ENCODE data around the gene ZNF407. TPM values are rescaled to one million over a fixed set of nuclear protein-coding genes. Genes with fewer than 3 reads are reported as not detected.

Gene ZNF407
- total and polyA plus RNA-seq, 2 donors = 5.1 to 9.7 TPM

DNA sequence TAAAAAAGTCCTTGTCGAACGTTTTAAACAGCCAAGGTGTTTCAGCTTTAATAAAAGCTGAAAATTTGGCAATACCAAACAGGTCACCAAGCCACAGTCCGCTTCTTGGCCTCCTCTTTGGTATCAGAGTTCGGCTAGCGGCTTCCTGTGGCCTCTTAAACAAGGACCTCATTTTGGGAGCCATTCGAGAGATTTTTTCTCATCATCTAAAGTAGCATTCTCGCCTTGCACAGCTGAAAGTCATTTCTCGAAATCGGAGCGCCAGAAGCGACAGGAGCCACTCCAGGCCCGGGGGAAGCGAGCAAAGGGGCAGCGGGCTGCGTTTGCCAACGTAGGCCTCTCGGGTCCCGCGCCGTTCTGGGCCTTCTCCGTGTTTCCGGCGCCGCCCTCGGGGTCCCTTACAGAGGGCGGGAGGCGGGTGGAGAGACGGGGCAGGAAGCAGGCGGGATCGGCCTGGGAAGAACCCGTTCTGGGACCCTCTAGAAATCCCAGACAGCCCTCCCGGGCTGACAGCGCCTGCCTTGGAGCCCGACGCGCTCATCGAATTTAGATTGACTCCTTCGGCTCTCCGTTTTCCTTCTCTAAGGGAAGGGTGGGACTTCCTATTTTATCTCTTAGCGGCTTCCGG is 522 bp upstream of the ZNF407 start:
- peak overlapping the region; percentile 95 to 97 for H3K27ac ChIP-seq (ENCODE audit: low read depth in 1 of 2, low read length in 1 of 2)
- H3K27me3 ChIP-seq (ENCODE audit: control insufficient read depth in 2 of 2, insufficient read depth in 1 of 2, low read length in 1 of 2) = no peaks in the 10 kb centered on the region
- WGBS = under 1% methylated on average over 41 of the region's 41 CpGs
- H3K9me3 ChIP-seq (ENCODE audit: control insufficient read depth in 2 of 2, insufficient read depth in 1 of 2, low read length in 1 of 2) = peaks cover 0 to 3% of the 10 kb centered on the region in 2 donors
- H3K4me1 ChIP-seq (ENCODE audit: control insufficient read depth in 2 of 2, insufficient read depth in 2 of 2, low read length in 2 of 2) = peaks cover 11 to 13% of the 10 kb centered on the region in 2 donors
- peak overlapping the region; percentile 92 to 96 for H3K4me3 ChIP-seq (ENCODE audit: low read length in 2 of 2)
- H3K36me3 ChIP-seq (ENCODE audit: control insufficient read depth in 2 of 2, insufficient read depth in 2 of 2, low read length in 1 of 2) = peaks cover 0 to 15% of the 10 kb centered on the region in 2 donors
- DNase-seq (ENCODE audit: low read depth in 6 of 9, low spot score in 9 of 9) = peak in 3 of 9 donors; percentile 57 to 76 (median 73)

DNA sequence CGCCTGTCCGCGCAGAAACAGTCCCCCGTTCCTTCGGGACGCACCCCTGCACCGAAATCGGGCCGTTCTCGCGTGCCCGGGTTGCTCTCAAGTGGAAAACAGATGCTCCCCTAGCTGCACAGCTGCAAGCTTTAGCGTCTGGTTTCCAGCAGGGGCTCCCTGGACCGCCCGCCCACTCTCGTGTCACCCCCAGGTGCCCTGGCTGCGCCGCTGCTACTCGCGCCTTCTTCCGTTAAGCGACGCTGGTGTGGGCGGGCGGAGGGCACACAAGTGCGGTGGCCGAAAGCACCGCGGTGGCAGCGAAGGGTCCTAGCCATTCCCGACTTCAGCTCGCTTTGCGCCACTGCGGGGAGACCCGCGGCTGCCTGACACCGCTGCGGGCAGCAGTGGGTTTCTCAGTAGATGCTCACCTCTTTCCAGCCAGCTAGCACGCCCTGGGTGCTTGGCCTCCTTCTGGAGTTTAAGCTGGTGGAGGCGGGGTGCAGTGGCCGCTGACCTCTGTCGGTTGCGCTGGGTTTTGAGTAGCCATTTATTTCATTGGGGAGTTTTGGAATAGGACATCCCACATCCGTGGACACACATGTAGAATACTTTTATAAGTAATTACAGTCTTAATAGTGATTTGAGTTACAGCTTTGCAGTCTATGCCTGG is 806 bp downstream of the ZNF407 start:
- no peaks in the 10 kb centered on the region for H3K27me3 ChIP-seq (ENCODE audit: control insufficient read depth in 2 of 2, insufficient read depth in 1 of 2, low read length in 1 of 2)
- H3K9me3 ChIP-seq (ENCODE audit: control insufficient read depth in 2 of 2, insufficient read depth in 1 of 2, low read length in 1 of 2) = peaks cover 0 to 3% of the 10 kb centered on the region in 2 donors
- peaks cover 0 to 8% of the 10 kb centered on the region in 2 donors for H3K36me3 ChIP-seq (ENCODE audit: control insufficient read depth in 2 of 2, insufficient read depth in 2 of 2, low read length in 1 of 2)
- under 1% methylated on average over 44 of the region's 44 CpGs for WGBS
- DNase-seq (ENCODE audit: low read depth in 6 of 9, low spot score in 9 of 9) = peak; percentile 17 to 87 (median 60)
- peak overlapping the region; percentile 95 to 97 for H3K27ac ChIP-seq (ENCODE audit: low read depth in 1 of 2, low read length in 1 of 2)
- peaks cover 11 to 13% of the 10 kb centered on the region in 2 donors for H3K4me1 ChIP-seq (ENCODE audit: control insufficient read depth in 2 of 2, insufficient read depth in 2 of 2, low read length in 2 of 2)
- peak overlapping the region; percentile 92 to 96 for H3K4me3 ChIP-seq (ENCODE audit: low read length in 2 of 2)

DNA sequence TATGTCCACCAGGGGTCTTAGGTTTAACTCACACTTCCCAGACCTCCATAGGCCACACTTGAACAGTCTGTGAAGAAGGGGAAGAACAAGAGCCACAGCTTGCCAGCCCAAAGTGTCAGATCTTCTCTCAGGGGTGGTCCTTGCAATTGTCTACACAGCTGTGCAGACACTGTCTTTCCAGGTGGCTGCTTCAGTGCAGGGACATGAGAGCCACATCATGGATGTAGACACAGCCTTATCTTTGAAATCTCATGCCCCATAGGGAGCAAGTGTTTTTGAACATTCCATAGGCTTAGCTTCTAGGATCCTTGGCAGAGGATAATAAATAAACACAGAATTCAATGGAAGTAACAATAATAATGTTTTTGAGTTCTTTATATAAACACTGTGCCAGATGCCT is 6.7 kb downstream of the ZNF407 start:
- H3K4me3 ChIP-seq (ENCODE audit: low read length in 2 of 2) = no peak overlapping the region
- peak in 1 of 9 donors; percentile 51 for DNase-seq (ENCODE audit: low read depth in 6 of 9, low spot score in 9 of 9)
- H3K36me3 ChIP-seq (ENCODE audit: control insufficient read depth in 2 of 2, insufficient read depth in 2 of 2, low read length in 1 of 2) = no peaks in the 10 kb centered on the region
- no peak overlapping the region for H3K27ac ChIP-seq (ENCODE audit: low read depth in 1 of 2, low read length in 1 of 2)
- H3K9me3 ChIP-seq (ENCODE audit: control insufficient read depth in 2 of 2, insufficient read depth in 1 of 2, low read length in 1 of 2) = no peaks in the 10 kb centered on the region
- no peaks in the 10 kb centered on the region for H3K27me3 ChIP-seq (ENCODE audit: control insufficient read depth in 2 of 2, insufficient read depth in 1 of 2, low read length in 1 of 2)
- peaks cover 4 to 5% of the 10 kb centered on the region in 2 donors for H3K4me1 ChIP-seq (ENCODE audit: control insufficient read depth in 2 of 2, insufficient read depth in 2 of 2, low read length in 2 of 2)

DNA sequence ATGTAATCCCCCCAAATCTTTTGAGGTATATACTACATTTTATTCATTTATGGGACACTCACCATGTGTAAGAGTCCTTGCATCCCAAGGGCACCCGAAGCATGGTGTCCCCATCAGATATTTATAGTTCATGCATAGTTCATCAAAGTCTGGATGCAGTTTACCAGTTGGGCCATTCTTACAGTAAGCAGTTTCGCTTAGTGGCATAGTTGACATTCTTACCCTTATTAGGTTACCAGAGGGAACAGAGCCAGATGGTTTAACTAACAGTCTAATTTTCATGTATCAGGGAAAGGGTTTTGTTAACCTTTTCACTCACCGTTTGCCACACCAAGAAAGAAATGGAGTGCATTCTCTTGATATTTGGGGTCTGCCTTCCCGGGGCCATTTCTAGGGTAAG is 7.1 kb downstream of the ZNF407 start:
- H3K27ac ChIP-seq (ENCODE audit: low read depth in 1 of 2, low read length in 1 of 2) = no peak overlapping the region
- no peak overlapping the region for H3K4me3 ChIP-seq (ENCODE audit: low read length in 2 of 2)
- no peaks in the 10 kb centered on the region for H3K9me3 ChIP-seq (ENCODE audit: control insufficient read depth in 2 of 2, insufficient read depth in 1 of 2, low read length in 1 of 2)
- H3K27me3 ChIP-seq (ENCODE audit: control insufficient read depth in 2 of 2, insufficient read depth in 1 of 2, low read length in 1 of 2) = no peaks in the 10 kb centered on the region
- WGBS = 93% methylated on average over 4 of the region's 4 CpGs
- H3K4me1 ChIP-seq (ENCODE audit: control insufficient read depth in 2 of 2, insufficient read depth in 2 of 2, low read length in 2 of 2) = peaks cover 3% of the 10 kb centered on the region in 2 donors
- no peak for DNase-seq (ENCODE audit: low read depth in 6 of 9, low spot score in 9 of 9)
- H3K36me3 ChIP-seq (ENCODE audit: control insufficient read depth in 2 of 2, insufficient read depth in 2 of 2, low read length in 1 of 2) = no peaks in the 10 kb centered on the region

DNA sequence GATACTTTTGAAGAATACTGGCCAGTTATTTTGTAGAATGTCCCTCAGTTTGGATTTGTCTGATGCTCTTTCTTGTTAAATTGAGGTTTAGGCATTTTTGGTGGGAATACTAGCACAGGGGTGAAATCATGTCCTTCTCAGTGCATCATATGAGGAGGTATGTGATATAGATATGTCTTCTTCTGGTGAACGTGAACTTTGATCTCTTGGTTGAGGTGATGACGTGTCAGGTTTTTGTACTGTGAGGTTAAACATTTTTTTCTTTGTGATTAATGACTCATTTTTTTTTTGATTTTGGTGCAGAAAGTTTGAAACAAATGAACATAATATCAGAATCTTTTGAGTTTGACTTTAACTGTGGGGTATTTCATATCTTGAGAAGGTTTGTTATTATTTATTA is 11.0 kb downstream of the ZNF407 start:
- no peak overlapping the region for H3K4me3 ChIP-seq (ENCODE audit: low read length in 2 of 2)
- 97% methylated on average over 2 of the region's 2 CpGs for WGBS
- H3K27ac ChIP-seq (ENCODE audit: low read depth in 1 of 2, low read length in 1 of 2) = no peak overlapping the region
- H3K36me3 ChIP-seq (ENCODE audit: control insufficient read depth in 2 of 2, insufficient read depth in 2 of 2, low read length in 1 of 2) = no peaks in the 10 kb centered on the region
- peaks cover 0 to 3% of the 10 kb centered on the region in 2 donors for H3K4me1 ChIP-seq (ENCODE audit: control insufficient read depth in 2 of 2, insufficient read depth in 2 of 2, low read length in 2 of 2)
- no peak for DNase-seq (ENCODE audit: low read depth in 6 of 9, low spot score in 9 of 9)
- H3K9me3 ChIP-seq (ENCODE audit: control insufficient read depth in 2 of 2, insufficient read depth in 1 of 2, low read length in 1 of 2) = no peaks in the 10 kb centered on the region
- no peaks in the 10 kb centered on the region for H3K27me3 ChIP-seq (ENCODE audit: control insufficient read depth in 2 of 2, insufficient read depth in 1 of 2, low read length in 1 of 2)

DNA sequence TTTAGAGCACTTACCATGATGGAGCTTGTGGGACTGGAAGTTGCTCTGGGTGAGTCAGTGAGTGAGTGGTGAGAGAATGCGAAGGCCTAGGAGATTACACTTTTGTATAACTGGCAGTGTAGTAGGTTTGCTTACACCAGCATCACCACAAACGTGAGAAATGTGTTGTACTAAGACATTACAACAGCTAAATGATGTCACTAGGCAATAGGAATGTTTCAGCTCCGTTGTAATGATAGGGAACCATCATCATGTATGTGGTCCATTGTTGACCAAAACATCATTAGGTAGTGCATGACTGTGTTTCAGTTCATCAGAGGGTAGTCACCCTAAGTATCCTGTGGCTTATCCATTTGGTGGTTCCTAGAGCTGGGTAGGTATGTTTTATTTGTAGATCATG is 11.9 kb downstream of the ZNF407 start:
- Histone ChIP-seq H3K4me3 (ENCODE audit: low read length in 2 of 2) (no peak overlapping the region), H3K9me3 (ENCODE audit: control insufficient read depth in 2 of 2, insufficient read depth in 1 of 2, low read length in 1 of 2) (no peaks in the 10 kb centered on the region), H3K27me3 (ENCODE audit: control insufficient read depth in 2 of 2, insufficient read depth in 1 of 2, low read length in 1 of 2) (no peaks in the 10 kb centered on the region), H3K4me1 (ENCODE audit: control insufficient read depth in 2 of 2, insufficient read depth in 2 of 2, low read length in 2 of 2) (no peaks in the 10 kb centered on the region), H3K36me3 (ENCODE audit: control insufficient read depth in 2 of 2, insufficient read depth in 2 of 2, low read length in 1 of 2) (no peaks in the 10 kb centered on the region), H3K27ac (ENCODE audit: low read depth in 1 of 2, low read length in 1 of 2) (no peak overlapping the region)
- WGBS = 96% methylated on average over 3 of the region's 3 CpGs
- DNase-seq (ENCODE audit: low read depth in 6 of 9, low spot score in 9 of 9) = no peak

DNA sequence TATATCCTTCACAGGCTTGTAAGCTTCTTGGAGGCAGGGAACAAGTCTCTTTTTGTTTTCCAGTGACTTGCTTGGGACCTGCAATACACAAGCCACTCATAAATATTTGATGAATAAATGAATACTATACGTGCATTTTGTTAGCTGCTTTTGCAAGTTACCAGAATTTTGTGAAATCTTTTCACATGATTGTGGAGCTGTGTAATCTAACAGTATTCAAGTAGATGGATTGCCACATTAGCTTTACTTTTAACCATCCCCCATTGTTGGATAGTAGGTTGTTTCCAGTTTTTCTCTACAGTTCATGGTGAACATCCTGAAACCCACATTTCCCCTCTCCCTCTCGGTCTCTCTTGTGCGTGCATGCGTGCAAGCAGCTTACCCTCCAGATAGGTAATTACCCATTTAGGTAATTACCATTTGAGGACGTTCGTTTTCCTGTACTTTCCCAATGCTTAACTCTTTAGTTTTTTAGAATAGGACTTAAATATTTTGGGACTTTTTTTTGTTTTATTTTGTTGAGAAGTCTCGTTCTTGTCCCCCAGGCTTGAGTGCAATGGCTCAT is 12.5 kb downstream of the ZNF407 start:
- WGBS = 96% methylated on average over 7 of the region's 7 CpGs
- Histone ChIP-seq H3K27ac (ENCODE audit: low read depth in 1 of 2, low read length in 1 of 2) (no peak overlapping the region), H3K4me1 (ENCODE audit: control insufficient read depth in 2 of 2, insufficient read depth in 2 of 2, low read length in 2 of 2) (no peaks in the 10 kb centered on the region), H3K4me3 (ENCODE audit: low read length in 2 of 2) (no peak overlapping the region), H3K9me3 (ENCODE audit: control insufficient read depth in 2 of 2, insufficient read depth in 1 of 2, low read length in 1 of 2) (no peaks in the 10 kb centered on the region), H3K36me3 (ENCODE audit: control insufficient read depth in 2 of 2, insufficient read depth in 2 of 2, low read length in 1 of 2) (no peaks in the 10 kb centered on the region), H3K27me3 (ENCODE audit: control insufficient read depth in 2 of 2, insufficient read depth in 1 of 2, low read length in 1 of 2) (no peaks in the 10 kb centered on the region)
- DNase-seq (ENCODE audit: low read depth in 6 of 9, low spot score in 9 of 9) = no peak

DNA sequence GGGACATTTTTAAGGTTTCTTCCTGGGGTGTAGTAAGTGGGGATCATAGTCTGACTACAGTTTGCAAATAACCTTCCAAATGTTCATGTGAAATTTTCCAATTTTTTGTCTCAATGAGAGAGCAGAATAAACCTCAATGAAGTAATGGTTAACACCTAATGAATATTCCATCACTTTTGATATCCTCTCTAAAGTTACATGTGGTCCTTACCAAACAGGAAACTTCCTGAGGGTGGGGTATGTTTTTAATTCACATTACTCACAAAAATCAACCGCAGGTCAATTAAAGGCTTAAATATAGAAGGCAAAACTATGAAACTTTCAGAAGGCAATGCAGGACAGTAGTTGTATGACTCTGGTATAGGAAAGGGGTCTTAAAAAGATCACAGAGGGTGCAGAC is 13.2 kb downstream of the ZNF407 start:
- 95% methylated on average over 1 of the region's 1 CpG for WGBS

DNA sequence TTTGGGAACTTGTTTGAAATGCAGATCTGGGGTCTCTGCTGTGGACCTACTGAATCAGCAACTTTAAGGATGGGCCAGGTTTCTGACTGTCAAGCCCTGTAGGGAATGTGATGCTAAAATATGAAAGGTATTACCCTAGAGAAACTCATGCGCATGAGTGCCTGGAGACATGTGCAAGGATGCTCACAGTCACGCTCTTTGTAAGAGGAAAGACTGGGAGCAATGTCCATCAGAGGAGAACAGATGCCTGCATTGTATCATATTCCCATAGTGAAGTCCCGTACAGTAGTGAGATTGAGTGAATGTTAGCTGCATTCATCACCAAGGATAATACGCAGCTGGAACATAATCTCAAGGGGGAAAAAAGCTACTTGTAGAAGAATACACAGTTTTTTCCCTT is 14.1 kb downstream of the ZNF407 start:
- no peak for DNase-seq (ENCODE audit: low read depth in 6 of 9, low spot score in 9 of 9)
- H3K4me1 ChIP-seq (ENCODE audit: control insufficient read depth in 2 of 2, insufficient read depth in 2 of 2, low read length in 2 of 2) = no peaks in the 10 kb centered on the region
- 85% methylated on average over 4 of the region's 4 CpGs for WGBS

More for the DNA sequence above, 13.2 kb downstream of the ZNF407 start:
- no peak for DNase-seq (ENCODE audit: low read depth in 6 of 9, low spot score in 9 of 9)
- Histone ChIP-seq H3K27me3 (ENCODE audit: control insufficient read depth in 2 of 2, insufficient read depth in 1 of 2, low read length in 1 of 2) (no peaks in the 10 kb centered on the region), H3K9me3 (ENCODE audit: control insufficient read depth in 2 of 2, insufficient read depth in 1 of 2, low read length in 1 of 2) (no peaks in the 10 kb centered on the region), H3K4me1 (ENCODE audit: control insufficient read depth in 2 of 2, insufficient read depth in 2 of 2, low read length in 2 of 2) (no peaks in the 10 kb centered on the region), H3K36me3 (ENCODE audit: control insufficient read depth in 2 of 2, insufficient read depth in 2 of 2, low read length in 1 of 2) (no peaks in the 10 kb centered on the region), H3K4me3 (ENCODE audit: low read length in 2 of 2) (no peak overlapping the region), H3K27ac (ENCODE audit: low read depth in 1 of 2, low read length in 1 of 2) (no peak overlapping the region)

More for the DNA sequence above, 14.1 kb downstream of the ZNF407 start:
- Histone ChIP-seq H3K9me3 (ENCODE audit: control insufficient read depth in 2 of 2, insufficient read depth in 1 of 2, low read length in 1 of 2) (no peaks in the 10 kb centered on the region), H3K27ac (ENCODE audit: low read depth in 1 of 2, low read length in 1 of 2) (no peak overlapping the region), H3K27me3 (ENCODE audit: control insufficient read depth in 2 of 2, insufficient read depth in 1 of 2, low read length in 1 of 2) (no peaks in the 10 kb centered on the region), H3K4me3 (ENCODE audit: low read length in 2 of 2) (no peak overlapping the region), H3K36me3 (ENCODE audit: control insufficient read depth in 2 of 2, insufficient read depth in 2 of 2, low read length in 1 of 2) (peaks cover 0 to 2% of the 10 kb centered on the region in 2 donors)

Data from thymus (tissue), 11 donors.